Fibroblast of pulmonary artery (primary cell): ENCODE measurements around the gene SMYD3.

ENCODE experiments used
- DNase-seq: peaks from one replicate; pipeline ENCODE4 v3.0.0-alpha.2; 2010; ENCODE audit warnings: low read depth
- H3K4me3 ChIP-seq: replicated peaks from 2 replicates; pipeline ENCODE4 v1.5.1; 2011; ENCODE audit warnings: low read depth, mild to moderate bottlenecking, control low read depth, low read length, moderate library complexity
- TF ChIP-seq, protein P1 (sequence below): IDR thresholded peaks from 2 replicates; pipeline ENCODE4 v1.5.1; 2011; ENCODE audit warnings: mild to moderate bottlenecking, control low read depth, low read length, inconsistent platforms; ENCODE audit errors: missing control alignments

SMYD3 gene

DNA sequence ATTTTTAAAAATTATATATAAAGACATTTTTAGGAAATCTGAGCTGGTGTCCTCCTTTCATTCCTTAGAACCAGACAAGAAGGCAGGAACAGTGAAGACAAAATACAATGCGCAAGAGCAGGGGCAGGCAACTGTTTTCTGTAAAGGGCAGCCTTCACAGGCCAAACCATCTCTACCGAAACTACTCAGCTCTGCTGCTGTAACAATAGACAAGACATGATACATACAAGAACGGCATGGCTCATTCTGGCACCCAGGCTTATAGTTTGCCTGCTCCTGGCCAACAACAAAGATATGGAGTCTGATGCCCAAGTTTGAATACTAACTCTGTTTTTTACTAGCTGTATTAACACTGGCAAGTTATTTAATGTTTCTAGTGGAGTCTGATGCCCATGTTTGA is 232.0 kb downstream of the SMYD3 start:
- TF ChIP-seq, protein P1, sequence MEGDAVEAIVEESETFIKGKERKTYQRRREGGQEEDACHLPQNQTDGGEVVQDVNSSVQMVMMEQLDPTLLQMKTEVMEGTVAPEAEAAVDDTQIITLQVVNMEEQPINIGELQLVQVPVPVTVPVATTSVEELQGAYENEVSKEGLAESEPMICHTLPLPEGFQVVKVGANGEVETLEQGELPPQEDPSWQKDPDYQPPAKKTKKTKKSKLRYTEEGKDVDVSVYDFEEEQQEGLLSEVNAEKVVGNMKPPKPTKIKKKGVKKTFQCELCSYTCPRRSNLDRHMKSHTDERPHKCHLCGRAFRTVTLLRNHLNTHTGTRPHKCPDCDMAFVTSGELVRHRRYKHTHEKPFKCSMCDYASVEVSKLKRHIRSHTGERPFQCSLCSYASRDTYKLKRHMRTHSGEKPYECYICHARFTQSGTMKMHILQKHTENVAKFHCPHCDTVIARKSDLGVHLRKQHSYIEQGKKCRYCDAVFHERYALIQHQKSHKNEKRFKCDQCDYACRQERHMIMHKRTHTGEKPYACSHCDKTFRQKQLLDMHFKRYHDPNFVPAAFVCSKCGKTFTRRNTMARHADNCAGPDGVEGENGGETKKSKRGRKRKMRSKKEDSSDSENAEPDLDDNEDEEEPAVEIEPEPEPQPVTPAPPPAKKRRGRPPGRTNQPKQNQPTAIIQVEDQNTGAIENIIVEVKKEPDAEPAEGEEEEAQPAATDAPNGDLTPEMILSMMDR: no peak
- DNase-seq: no peak
- H3K4me3 ChIP-seq: no peak overlapping the region

DNA sequence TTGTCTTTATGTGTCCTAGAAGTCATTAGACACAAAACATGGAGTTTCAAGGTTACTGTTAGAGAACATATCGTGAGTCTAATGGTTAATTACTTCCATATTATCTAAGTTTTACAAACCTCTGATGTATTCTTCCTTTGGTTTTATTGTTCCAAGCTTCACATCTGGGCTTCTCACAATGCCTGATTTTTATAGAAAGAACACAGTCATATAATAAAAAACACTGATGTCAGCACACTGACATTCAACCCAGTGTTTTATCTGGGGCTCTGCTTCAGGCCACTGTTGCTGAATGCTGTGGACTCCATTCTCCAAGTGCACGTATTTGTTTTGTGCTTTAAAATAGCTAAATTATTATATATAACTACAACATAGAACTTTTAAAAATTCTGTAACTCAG is 232.9 kb downstream of the SMYD3 start:
- H3K4me3 ChIP-seq: no peak overlapping the region
- TF ChIP-seq, protein P1: no peak
- DNase-seq: no peak

DNA sequence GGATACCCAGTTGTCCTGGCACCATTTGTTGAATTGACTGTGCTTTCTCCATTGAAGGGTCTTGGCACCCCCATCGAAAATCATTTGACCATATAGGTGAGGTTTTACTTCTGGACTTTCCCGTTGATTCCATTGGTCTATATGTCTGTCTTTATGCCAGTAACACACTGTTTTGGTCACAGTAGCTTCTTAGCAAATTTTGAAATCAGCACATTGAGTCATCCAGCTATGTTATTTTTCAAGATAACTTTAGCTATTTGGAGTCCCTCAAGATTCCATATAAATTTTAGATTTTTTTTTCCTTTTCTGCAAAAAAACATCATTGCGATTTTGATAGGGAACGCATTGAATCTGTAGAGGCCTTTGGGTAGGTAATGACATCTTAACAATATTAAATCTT is 235.6 kb downstream of the SMYD3 start:
- H3K4me3 ChIP-seq: no peak overlapping the region
- peak; percentile 65 for DNase-seq

DNA sequence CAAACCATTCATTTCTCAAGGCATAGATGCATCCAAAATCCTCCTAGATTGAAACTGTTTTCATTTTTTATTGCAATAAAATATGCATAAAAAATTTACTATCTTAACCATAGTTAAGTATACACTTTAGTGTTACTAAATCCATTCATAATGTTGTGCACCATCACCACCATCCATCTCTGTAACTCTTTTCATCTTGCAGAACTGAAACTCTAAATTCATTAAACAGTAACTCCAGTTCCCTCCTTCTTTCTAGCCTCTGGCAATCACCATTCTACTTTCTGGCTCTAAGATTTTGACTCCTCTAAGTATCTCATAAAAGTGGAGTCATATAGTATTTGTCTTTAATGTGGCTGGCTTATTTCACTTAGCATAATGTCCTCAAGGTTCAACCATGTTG is 236.8 kb downstream of the SMYD3 start:
- TF ChIP-seq, protein P1: no peak
- H3K4me3 ChIP-seq: no peak overlapping the region
- no peak for DNase-seq

More for the DNA sequence above, 235.6 kb downstream of the SMYD3 start:
- TF ChIP-seq, protein P1: no peak

DNA sequence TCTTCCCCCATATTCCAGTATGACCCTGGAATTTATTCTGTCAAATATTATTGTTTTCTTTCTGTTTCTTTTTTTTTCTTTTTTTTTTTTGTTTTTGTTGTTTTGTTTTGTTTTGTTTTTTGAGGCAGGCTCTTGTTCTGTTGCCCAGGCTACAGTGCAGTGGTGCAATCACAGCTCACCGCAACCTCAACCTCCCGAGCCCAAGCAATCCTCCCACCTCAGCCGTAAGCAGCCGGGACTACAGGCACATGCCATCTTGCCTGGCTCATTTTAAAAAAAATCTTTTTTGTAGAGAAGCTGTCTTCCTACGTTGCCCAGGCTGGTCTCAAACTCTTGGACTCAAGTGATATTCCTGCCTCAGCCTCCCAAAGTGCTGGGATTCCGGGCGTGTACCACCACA is 237.6 kb downstream of the SMYD3 start:
- DNase-seq: peak; percentile 22
- TF ChIP-seq, protein P1: no peak

DNA sequence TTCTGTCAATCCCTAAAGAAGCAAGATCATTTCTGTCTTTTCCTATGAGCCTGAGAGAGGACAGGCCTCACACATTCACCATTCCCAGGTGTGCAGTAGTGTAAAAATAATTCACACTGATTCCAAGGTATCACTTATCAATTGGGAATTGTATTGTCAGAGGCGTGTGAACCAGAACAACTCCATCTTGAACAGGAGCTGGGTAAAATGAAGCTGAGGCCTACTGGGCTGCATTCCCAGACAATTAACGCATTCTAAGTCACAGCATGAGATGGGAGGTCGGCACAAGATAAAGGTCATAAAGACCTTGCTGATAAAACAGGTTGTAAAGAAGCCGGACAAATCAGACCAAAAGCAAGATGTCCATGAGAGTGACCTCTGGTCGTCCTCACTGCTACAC is 239.2 kb downstream of the SMYD3 start:
- DNase-seq: no peak
- TF ChIP-seq, protein P1: no peak
- H3K4me3 ChIP-seq: no peak overlapping the region

More for the DNA sequence above, 237.6 kb downstream of the SMYD3 start:
- no peak overlapping the region for H3K4me3 ChIP-seq

DNA sequence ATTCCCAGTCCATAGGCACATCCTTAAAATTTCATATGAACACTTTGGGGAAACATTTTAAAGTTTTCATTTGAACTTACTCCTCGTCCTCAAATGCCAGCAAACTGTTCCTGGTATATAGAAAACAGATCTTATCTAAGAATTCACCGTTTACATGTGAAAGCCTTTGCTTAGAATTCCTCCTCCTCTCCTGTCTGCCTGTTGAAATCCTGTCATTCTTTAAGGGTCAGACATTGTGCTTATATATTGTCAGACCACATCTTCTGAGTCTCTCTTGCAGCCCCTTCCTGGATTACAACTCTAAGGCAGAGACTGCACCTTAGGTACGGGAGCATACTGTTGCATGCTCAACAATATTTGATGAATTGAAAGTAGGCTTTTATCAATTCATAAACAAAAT is 239.7 kb downstream of the SMYD3 start:
- H3K4me3 ChIP-seq: no peak overlapping the region
- DNase-seq: no peak
- TF ChIP-seq, protein P1: no peak
